ENCODE data around the gene COL4A2.

- no peak for TF ChIP-seq POLR2A (IDR thresholded peaks at IDR 0.05)
- TF ChIP-seq CTCF (IDR thresholded peaks at IDR 0.05) = no peak
- no peak for TF ChIP-seq EP300 (IDR thresholded peaks at IDR 0.05)
- no peak for TF ChIP-seq POLR2AphosphoS5 (IDR thresholded peaks at IDR 0.05)
These were observed 165.9 kb downstream of the COL4A2 start for GRCh38 chr13:110472904-110473563.
